Activated T-helper 17 cell treated with anti-CD3 and anti-CD28 coated beads, Interleukin-2, amount 50 U/mL, for 72 hours (primary cell): ENCODE results near the gene MPV17L2. TPM values are rescaled to one million over a fixed set of nuclear protein-coding genes. Genes with fewer than 3 reads are reported as not detected.

Source experiments
- ATAC-seq: fragments of 150-1000 bp; cut with Tn5 transposase; replicated peaks from 2 replicates; pipeline ENCODE4 v1.10.0; 2021; ENCODE audit warnings: mild to moderate bottlenecking, moderate library complexity
- H3K27ac Mint-ChIP-seq: one replicate; pipeline ENCODE4 v1.8.0; 2022; ENCODE audit warnings: mixed read lengths
- H3K27me3 Mint-ChIP-seq: one replicate; pipeline ENCODE4 v1.8.0; 2022; ENCODE audit warnings: mixed read lengths
- H3K36me3 Mint-ChIP-seq: one replicate; pipeline ENCODE4 v1.8.0; 2022; ENCODE audit warnings: low read depth, mild to moderate bottlenecking, mixed read lengths
- H3K4me1 Mint-ChIP-seq: one replicate; pipeline ENCODE4 v1.8.0; 2022; ENCODE audit warnings: mixed read lengths
- H3K4me3 Mint-ChIP-seq: one replicate; pipeline ENCODE4 v1.8.0; 2022; ENCODE audit warnings: mild to moderate bottlenecking, mixed read lengths
- H3K9me3 Mint-ChIP-seq: one replicate; pipeline ENCODE4 v1.8.0; 2022; ENCODE audit warnings: mixed read lengths
- total RNA-seq, 2 donors: library from RNA; stranded (reverse); gene quantifications; one replicate each; pipeline ENCODE4 v1.2.3, GENCODE V29; 2022

The MPV17L2 gene
- total RNA-seq, 2 donors from 2014 or later = 4.2 to 12.0 TPM

DNA sequence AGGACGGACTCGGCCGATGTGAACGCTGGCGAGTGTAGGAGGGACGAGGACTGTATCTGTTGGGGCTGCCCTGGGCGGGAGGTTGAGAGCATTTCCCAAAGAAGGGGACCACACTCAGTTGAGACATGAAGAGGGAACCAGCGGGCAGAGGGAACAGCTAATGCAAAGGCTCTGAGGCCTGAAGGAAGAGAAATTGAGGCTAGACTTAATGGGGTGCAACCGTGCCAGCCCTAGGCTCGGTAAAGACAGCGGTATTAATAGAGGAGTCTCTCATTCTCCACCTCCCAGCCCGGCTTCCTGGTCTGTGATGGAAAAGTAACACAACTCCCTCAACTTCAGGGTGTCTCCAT lies 1.1 kb downstream of the MPV17L2 start:
- Mint-ChIP-seq H3K27ac (peak overlapping the region; percentile 28), H3K9me3 (no peaks in the 10 kb centered on the region), H3K36me3 (peaks cover 25% of the 10 kb centered on the region), H3K4me3 (peak overlapping the region; percentile 86), H3K4me1 (peaks cover 8% of the 10 kb centered on the region), H3K27me3 (no peaks in the 10 kb centered on the region)
- no peak for ATAC-seq

- no peaks in the 10 kb centered on the region for H3K9me3 Mint-ChIP-seq
- ATAC-seq = no peak
- H3K4me3 Mint-ChIP-seq = peak overlapping the region; percentile 86
- peaks cover 31% of the 10 kb centered on the region for H3K36me3 Mint-ChIP-seq
- no peak overlapping the region for H3K27ac Mint-ChIP-seq
- H3K27me3 Mint-ChIP-seq = no peaks in the 10 kb centered on the region
- H3K4me1 Mint-ChIP-seq = peaks cover 8% of the 10 kb centered on the region
These were observed 1.7 kb downstream of the MPV17L2 start for GRCh38 chr19:18194554-18195238.

DNA sequence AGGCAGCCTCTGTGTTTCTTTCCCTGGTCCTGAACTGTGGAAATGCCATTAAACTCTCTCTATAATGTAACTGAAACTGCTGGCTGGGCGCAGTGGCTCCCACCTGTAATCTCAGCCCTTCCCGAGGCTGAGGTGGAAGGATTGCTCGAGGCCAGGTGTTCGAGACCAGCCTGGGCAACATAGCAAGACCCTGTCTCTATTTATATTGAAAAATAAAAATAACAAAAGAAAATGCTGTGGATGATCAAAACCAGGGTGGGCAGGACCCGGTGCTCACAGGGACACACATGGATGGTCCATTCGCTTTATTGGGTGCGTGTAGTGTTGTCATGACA lies 3.5 kb downstream of the MPV17L2 start:
- Mint-ChIP-seq H3K9me3 (no peaks in the 10 kb centered on the region), H3K4me1 (peaks cover 8% of the 10 kb centered on the region), H3K36me3 (peaks cover 42% of the 10 kb centered on the region), H3K27me3 (no peaks in the 10 kb centered on the region), H3K4me3 (no peak overlapping the region), H3K27ac (no peak overlapping the region)
- no peak for ATAC-seq

GRCh38 chr19:18197306-18197705 lies 4.3 kb downstream of the MPV17L2 start:
- Mint-ChIP-seq H3K27ac (no peak overlapping the region), H3K4me3 (no peak overlapping the region), H3K9me3 (no peaks in the 10 kb centered on the region), H3K27me3 (no peaks in the 10 kb centered on the region), H3K36me3 (peaks cover 50% of the 10 kb centered on the region), H3K4me1 (peaks cover 8% of the 10 kb centered on the region)
- no peak for ATAC-seq

DNA sequence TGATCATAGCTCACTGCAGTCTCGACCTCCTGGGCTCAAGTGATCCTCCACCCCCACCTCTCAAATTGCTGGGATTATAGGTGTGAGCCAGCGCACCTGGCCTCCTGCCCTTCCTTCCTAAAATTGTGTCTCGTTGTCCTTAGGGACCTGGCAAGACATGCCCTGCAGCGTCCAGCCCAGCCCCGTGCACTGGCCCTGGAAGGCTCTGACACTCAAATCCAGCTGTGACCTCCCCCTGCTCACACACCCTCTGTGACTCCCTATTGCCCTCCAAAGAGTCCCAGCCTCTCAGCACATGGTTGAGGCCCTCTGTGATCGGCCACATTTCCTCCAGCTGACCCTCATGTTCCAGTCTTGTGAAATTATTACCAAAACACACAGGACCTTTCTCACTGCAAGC lies 4.9 kb downstream of the MPV17L2 start:
- peaks cover 51% of the 10 kb centered on the region for H3K36me3 Mint-ChIP-seq
- peaks cover 8% of the 10 kb centered on the region for H3K4me1 Mint-ChIP-seq
- H3K27me3 Mint-ChIP-seq = no peaks in the 10 kb centered on the region
- no peak overlapping the region for H3K27ac Mint-ChIP-seq
- H3K4me3 Mint-ChIP-seq = no peak overlapping the region
- no peak for ATAC-seq
- H3K9me3 Mint-ChIP-seq = no peaks in the 10 kb centered on the region

- H3K27ac Mint-ChIP-seq = no peak overlapping the region
- H3K4me3 Mint-ChIP-seq = no peak overlapping the region
- H3K27me3 Mint-ChIP-seq = no peaks in the 10 kb centered on the region
- peaks cover 49% of the 10 kb centered on the region for H3K36me3 Mint-ChIP-seq
- H3K9me3 Mint-ChIP-seq = no peaks in the 10 kb centered on the region
- peaks cover 8% of the 10 kb centered on the region for H3K4me1 Mint-ChIP-seq
- ATAC-seq = no peak
These were observed 5.4 kb downstream of the MPV17L2 start for GRCh38 chr19:18198374-18198773.

GRCh38 chr19:18202397-18202777 lies 9.4 kb downstream of the MPV17L2 start:
- no peak for ATAC-seq
- Mint-ChIP-seq H3K4me3 (peak overlapping the region; percentile 94), H3K27ac (no peak overlapping the region), H3K9me3 (no peaks in the 10 kb centered on the region), H3K27me3 (no peaks in the 10 kb centered on the region), H3K4me1 (no peaks in the 10 kb centered on the region), H3K36me3 (peaks cover 53% of the 10 kb centered on the region)

GRCh38 chr19:18202778-18203407 lies 9.9 kb downstream of the MPV17L2 start:
- H3K4me1 Mint-ChIP-seq = no peaks in the 10 kb centered on the region
- H3K4me3 Mint-ChIP-seq = peak overlapping the region; percentile 94
- ATAC-seq = no peak
- no peaks in the 10 kb centered on the region for H3K27me3 Mint-ChIP-seq
- peaks cover 52% of the 10 kb centered on the region for H3K36me3 Mint-ChIP-seq
- no peaks in the 10 kb centered on the region for H3K9me3 Mint-ChIP-seq
- H3K27ac Mint-ChIP-seq = no peak overlapping the region

- H3K27ac Mint-ChIP-seq = no peak overlapping the region
- no peaks in the 10 kb centered on the region for H3K9me3 Mint-ChIP-seq
- H3K36me3 Mint-ChIP-seq = peaks cover 46% of the 10 kb centered on the region
- ATAC-seq = peak; percentile 3
- no peaks in the 10 kb centered on the region for H3K4me1 Mint-ChIP-seq
- H3K27me3 Mint-ChIP-seq = peaks cover 1% of the 10 kb centered on the region
- H3K4me3 Mint-ChIP-seq = peak overlapping the region; percentile 94
These were observed 10.4 kb downstream of the MPV17L2 start for GRCh38 chr19:18203408-18203862.

DNA sequence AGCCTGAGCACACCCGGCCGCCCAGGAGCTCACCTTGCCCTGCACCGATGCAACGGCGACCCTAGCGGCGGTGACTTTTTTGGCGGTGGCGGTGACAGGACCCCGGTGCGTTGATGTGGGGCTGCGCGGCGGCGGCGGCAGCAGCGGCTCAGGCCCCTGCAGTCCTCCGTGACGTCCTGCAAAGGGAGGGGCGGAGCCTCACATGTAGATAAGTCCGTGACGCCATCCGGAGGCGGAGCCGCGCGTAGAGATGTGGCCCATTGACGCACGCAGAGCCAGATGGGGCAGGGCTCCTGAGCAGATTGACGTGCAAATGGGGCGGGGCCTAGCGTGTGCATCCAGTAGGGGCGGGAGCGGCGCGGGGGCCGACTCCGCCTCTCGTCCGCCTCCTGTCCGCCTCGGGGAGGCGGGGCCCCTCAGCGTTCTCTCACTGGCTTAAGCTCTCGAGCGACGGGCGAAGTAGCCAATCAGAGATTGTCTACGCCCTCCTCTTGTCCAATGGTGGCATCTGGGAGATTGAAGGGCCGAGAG lies 10.9 kb downstream of the MPV17L2 start, which contains the start of gene RAB3A:
Gene RAB3A, minus strand, starts transcription at position 180 of the 531 bp plus-strand sequence. CDS start 1,302 bp downstream, outside the sequence.
- H3K27me3 Mint-ChIP-seq = peaks cover 5% of the 10 kb centered on the region
- H3K4me3 Mint-ChIP-seq = peak within 1 kb of the TSS; percentile 94
- H3K9me3 Mint-ChIP-seq = no peaks in the 10 kb centered on the region
- H3K36me3 Mint-ChIP-seq = peaks cover 41% of the 10 kb centered on the region
- ATAC-seq = peak; percentile 92
- peak within 1 kb of the TSS; percentile 97 for H3K27ac Mint-ChIP-seq
- no peaks in the 10 kb centered on the region for H3K4me1 Mint-ChIP-seq

GRCh38 chr19:18204394-18205199 lies 11.6 kb downstream of the MPV17L2 start:
- Mint-ChIP-seq H3K36me3 (peaks cover 35% of the 10 kb centered on the region), H3K4me1 (no peaks in the 10 kb centered on the region), H3K27ac (peak overlapping the region; percentile 97), H3K27me3 (peaks cover 5% of the 10 kb centered on the region), H3K4me3 (peak overlapping the region; percentile 94), H3K9me3 (no peaks in the 10 kb centered on the region)
- ATAC-seq = peak; percentile 17

DNA sequence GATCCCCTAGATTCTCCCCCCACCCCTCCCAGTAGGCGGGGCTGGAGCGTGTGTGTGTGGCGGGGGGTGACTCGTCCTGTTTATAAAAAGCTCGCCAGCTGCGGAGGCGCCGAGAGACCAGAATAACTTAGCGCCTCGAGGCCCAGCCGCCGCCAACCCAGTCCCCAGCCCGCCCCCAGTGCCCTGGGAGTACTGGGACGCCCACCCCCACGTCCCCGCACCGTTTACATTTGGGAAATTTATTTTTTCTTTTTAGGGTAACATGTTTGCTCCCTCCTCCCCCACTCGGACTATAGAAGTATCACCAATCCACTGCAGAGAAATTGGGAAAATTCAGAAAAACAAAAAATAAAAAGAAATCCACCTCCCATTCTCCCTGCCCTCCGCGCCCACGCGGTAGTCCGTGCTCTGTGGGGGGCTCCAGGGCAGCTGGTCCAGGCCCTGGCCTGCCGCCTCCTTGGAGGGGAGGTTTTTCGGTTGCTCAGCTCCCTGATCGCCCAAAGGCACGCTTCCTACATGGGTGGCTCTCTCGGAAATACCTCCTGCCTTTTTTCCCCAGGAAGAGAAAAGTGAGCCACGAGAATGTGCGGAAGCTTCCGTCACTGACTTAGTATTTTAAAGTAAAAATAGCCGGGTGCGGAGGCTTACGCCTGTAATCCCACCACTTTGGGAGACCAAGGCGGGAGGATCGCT lies 12.3 kb downstream of the MPV17L2 start:
- Mint-ChIP-seq H3K27me3 (peaks cover 5% of the 10 kb centered on the region), H3K4me1 (no peaks in the 10 kb centered on the region), H3K9me3 (no peaks in the 10 kb centered on the region), H3K4me3 (peak overlapping the region; percentile 94), H3K27ac (peak overlapping the region; percentile 97), H3K36me3 (peaks cover 27% of the 10 kb centered on the region)
- ATAC-seq = no peak

GRCh38 chr19:18206018-18206417 lies 13.0 kb downstream of the MPV17L2 start:
- no peak for ATAC-seq
- Mint-ChIP-seq H3K4me1 (no peaks in the 10 kb centered on the region), H3K36me3 (peaks cover 25% of the 10 kb centered on the region), H3K4me3 (peak overlapping the region; percentile 94), H3K27ac (no peak overlapping the region), H3K27me3 (peaks cover 5% of the 10 kb centered on the region), H3K9me3 (no peaks in the 10 kb centered on the region)
